ENCODE results near the gene IL36A. TPM values are rescaled to one million over a fixed set of nuclear protein-coding genes. Genes with fewer than 3 reads are reported as not detected.

The IL36A gene
- polyA plus RNA-seq, 2 of the 4 experiments (the other 2 are of a cell fraction) = not detected

GRCh38 chr2:113015655-113016054, 10.4 kb downstream of the IL36A start:
- WGBS (ENCODE audit: missing lambda C conversion rate) = 100% methylated on average over 1 of the region's 2 CpGs
- H3K4me2 ChIP-seq = no peak overlapping the region
- ChIA-PET CTCF (no interaction called here), POLR2A (no interaction called here)
- H3K4me3 ChIP-seq = no peak overlapping the region
- DNase-seq (ENCODE audit: low read depth in 1 of 2, low spot score in 1 of 2) (no peak), ATAC-seq (no peak), FAIRE-seq (no peak)
- H3K9me3 ChIP-seq = no peaks in the 10 kb centered on the region
- TF ChIP-seq RNF2 (IDR thresholded peaks at IDR 0.05; ENCODE audit: borderline replicate concordance, low read depth) (no peak), TP53 (CRISPR knock-in tag; IDR thresholded peaks at IDR 0.05) (no peak), FOSL2 (IDR thresholded peaks at IDR 0.05) (no peak), FOSL2 (CRISPR knock-in tag; IDR thresholded peaks at IDR 0.05) (no peak), BCL3 (IDR thresholded peaks at IDR 0.05) (no peak), HES2 (IDR thresholded peaks at IDR 0.05) (no peak), EHMT2 (IDR thresholded peaks at IDR 0.05; ENCODE audit: low read depth) (no peak), HOXB5 (CRISPR knock-in tag; IDR thresholded peaks at IDR 0.05) (no peak), BHLHE40 (IDR thresholded peaks at IDR 0.05; ENCODE audit: low read depth, low read length) (no peak), CBX2 (IDR thresholded peaks at IDR 0.05; ENCODE audit: borderline replicate concordance, low read depth) (no peak), USF2 (IDR thresholded peaks at IDR 0.05) (no peak), KDM1A (IDR thresholded peaks at IDR 0.05; ENCODE audit: low read depth) (no peak), HEYL (CRISPR knock-in tag; IDR thresholded peaks at IDR 0.05) (no peak), CEBPB (IDR thresholded peaks at IDR 0.05) (no peak), ZSCAN20 (CRISPR knock-in tag; IDR thresholded peaks at IDR 0.05) (no peak), RARB (CRISPR knock-in tag; IDR thresholded peaks at IDR 0.05) (no peak)
- TF ChIP-seq, protein P1, sequence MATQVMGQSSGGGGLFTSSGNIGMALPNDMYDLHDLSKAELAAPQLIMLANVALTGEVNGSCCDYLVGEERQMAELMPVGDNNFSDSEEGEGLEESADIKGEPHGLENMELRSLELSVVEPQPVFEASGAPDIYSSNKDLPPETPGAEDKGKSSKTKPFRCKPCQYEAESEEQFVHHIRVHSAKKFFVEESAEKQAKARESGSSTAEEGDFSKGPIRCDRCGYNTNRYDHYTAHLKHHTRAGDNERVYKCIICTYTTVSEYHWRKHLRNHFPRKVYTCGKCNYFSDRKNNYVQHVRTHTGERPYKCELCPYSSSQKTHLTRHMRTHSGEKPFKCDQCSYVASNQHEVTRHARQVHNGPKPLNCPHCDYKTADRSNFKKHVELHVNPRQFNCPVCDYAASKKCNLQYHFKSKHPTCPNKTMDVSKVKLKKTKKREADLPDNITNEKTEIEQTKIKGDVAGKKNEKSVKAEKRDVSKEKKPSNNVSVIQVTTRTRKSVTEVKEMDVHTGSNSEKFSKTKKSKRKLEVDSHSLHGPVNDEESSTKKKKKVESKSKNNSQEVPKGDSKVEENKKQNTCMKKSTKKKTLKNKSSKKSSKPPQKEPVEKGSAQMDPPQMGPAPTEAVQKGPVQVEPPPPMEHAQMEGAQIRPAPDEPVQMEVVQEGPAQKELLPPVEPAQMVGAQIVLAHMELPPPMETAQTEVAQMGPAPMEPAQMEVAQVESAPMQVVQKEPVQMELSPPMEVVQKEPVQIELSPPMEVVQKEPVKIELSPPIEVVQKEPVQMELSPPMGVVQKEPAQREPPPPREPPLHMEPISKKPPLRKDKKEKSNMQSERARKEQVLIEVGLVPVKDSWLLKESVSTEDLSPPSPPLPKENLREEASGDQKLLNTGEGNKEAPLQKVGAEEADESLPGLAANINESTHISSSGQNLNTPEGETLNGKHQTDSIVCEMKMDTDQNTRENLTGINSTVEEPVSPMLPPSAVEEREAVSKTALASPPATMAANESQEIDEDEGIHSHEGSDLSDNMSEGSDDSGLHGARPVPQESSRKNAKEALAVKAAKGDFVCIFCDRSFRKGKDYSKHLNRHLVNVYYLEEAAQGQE (IDR thresholded peaks at IDR 0.05) = no peak
- TF ChIP-seq, protein P2, sequence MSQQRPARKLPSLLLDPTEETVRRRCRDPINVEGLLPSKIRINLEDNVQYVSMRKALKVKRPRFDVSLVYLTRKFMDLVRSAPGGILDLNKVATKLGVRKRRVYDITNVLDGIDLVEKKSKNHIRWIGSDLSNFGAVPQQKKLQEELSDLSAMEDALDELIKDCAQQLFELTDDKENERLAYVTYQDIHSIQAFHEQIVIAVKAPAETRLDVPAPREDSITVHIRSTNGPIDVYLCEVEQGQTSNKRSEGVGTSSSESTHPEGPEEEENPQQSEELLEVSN (IDR thresholded peaks at IDR 0.05; ENCODE audit: borderline replicate concordance, low read depth) = no peak
- peaks cover 12% of the 10 kb centered on the region; the same call in 2 of the 3 replicates for H3K4me1 ChIP-seq
- no peak overlapping the region for H3K27ac ChIP-seq

DNA sequence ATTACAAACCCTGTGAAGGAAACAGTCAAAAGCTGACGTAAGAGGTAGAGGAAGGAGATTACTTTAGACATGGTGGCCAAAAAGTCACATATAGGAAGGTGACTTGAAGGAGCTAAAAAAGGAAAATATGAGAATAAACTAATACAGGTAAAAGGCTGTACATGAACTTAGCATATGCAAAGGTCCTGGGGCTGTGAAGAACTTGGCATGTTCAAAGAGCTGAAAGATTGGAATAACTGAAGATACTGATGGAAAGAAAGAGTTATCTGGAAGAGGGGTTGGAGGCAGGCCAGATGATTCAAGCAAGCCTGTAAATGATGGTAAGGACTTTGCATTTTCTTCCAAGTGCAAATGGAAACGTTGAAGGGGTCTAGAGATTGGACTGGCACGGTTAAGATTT, 13.2 kb downstream of the IL36A start:
- FAIRE-seq = no peak
- WGBS (ENCODE audit: missing lambda C conversion rate) = 31% methylated on average over 3 of the region's 3 CpGs
- no peak for DNase-seq (ENCODE audit: low read depth in 1 of 2, low spot score in 1 of 2)
- POLR2A ChIA-PET = no interaction called here
- Histone ChIP-seq H3K27ac (no peak overlapping the region), H3K4me3 (no peak overlapping the region), H3K9me3 (no peaks in the 10 kb centered on the region), H3K4me2 (no peak overlapping the region), H3K4me1 (no peaks in the 10 kb centered on the region; the same call in 2 of the 3 replicates)
- TF ChIP-seq JUNB (IDR thresholded peaks at IDR 0.05) = no peak
- no peak for TF ChIP-seq JUN (IDR thresholded peaks at IDR 0.05)
- no peak for TF ChIP-seq TP53 (CRISPR knock-in tag; IDR thresholded peaks at IDR 0.05)
- no peak for TF ChIP-seq ESRRA (IDR thresholded peaks at IDR 0.05; ENCODE audit: borderline replicate concordance, low read length)
- TF ChIP-seq EP300 (IDR thresholded peaks at IDR 0.05) = no peak
- TF ChIP-seq ZSCAN20 (CRISPR knock-in tag; IDR thresholded peaks at IDR 0.05) = no peak
- no peak for TF ChIP-seq MAZ (IDR thresholded peaks at IDR 0.05; ENCODE audit: borderline replicate concordance, low read depth, low read length)
- TF ChIP-seq RFX5 (IDR thresholded peaks at IDR 0.05) = no peak
- TF ChIP-seq HEYL (CRISPR knock-in tag; IDR thresholded peaks at IDR 0.05) = no peak
- TF ChIP-seq ZNF302 (CRISPR knock-in tag; IDR thresholded peaks at IDR 0.05) = no peak
- TF ChIP-seq NR3C1 (IDR thresholded peaks at IDR 0.05) = no peak
- TF ChIP-seq CBX2 (IDR thresholded peaks at IDR 0.05; ENCODE audit: borderline replicate concordance, low read depth) = no peak
- TF ChIP-seq, protein P2 (IDR thresholded peaks at IDR 0.05; ENCODE audit: borderline replicate concordance, low read depth) = no peak
- CTCF ChIA-PET = no interaction called here
- no peak for ATAC-seq
